ENCODE results near the gene RNU7-1. TPM values are rescaled to one million over a fixed set of nuclear protein-coding genes. Genes with fewer than 3 reads are reported as not detected.

Gene RNU7-1
- total RNA-seq, 1 experiment from 2014 or later = not detected

DNA sequence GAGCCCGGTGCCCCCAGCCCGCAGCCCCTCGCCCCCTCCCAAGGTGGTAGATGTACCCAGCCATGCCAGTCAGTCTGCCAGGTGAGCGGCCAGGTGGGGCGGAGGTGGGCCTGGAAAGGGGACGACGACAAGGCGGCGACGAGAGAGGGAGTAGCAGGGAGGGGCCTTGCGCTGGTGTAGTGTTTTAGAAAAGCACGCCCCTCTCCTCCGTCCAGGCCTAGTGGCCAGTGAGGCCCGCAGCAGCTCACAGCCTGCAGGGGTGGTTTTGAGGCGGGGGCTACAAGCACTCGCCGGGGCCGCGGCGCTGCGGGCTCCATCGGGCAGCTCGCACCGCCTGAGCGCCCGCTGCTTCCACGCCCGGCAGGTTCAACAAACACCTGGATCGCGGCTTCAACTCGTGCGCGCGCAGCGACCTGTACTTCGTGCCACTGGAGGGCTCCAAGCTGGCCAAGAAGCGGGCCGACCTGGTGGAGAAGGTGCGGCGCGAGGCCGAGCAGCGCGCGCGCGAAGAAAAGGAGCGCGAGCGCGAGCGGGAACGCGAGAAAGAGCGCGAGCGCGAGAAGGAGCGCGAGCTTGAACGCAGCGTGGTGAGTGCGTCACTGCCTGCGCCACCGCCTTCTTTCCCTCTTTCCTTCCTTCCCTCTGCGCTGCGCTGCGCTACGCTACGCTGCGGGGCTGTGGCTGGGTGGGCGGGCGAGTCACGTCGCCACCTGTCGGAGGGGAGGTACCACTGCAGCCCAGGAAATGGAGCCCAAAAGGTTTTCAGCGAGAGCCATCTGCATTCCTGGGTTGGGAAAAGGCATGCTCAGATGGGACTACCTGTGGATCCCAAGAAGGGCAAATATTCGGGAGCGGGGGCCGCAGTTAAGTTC is 5.9 kb upstream of the RNU7-1 start (continued):
- TF ChIP-seq, protein P1, sequence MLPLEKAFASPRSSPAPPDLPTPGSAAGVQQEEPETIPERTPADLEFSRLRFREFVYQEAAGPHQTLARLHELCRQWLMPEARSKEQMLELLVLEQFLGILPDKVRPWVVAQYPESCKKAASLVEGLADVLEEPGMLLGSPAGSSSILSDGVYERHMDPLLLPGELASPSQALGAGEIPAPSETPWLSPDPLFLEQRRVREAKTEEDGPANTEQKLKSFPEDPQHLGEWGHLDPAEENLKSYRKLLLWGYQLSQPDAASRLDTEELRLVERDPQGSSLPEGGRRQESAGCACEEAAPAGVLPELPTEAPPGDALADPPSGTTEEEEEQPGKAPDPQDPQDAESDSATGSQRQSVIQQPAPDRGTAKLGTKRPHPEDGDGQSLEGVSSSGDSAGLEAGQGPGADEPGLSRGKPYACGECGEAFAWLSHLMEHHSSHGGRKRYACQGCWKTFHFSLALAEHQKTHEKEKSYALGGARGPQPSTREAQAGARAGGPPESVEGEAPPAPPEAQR (CRISPR knock-in tag; IDR thresholded peaks at IDR 0.05) = no peak
- TF ChIP-seq IRF2 (CRISPR knock-in tag; IDR thresholded peaks at IDR 0.05; ENCODE audit: borderline replicate concordance, low read depth) = peak; percentile 62; the same call in 1 of the 2 replicates
- TF ChIP-seq ZNF317 (CRISPR knock-in tag; IDR thresholded peaks at IDR 0.05; ENCODE audit: borderline replicate concordance, low read depth) = peak; percentile 61; the same call in 1 of the 2 replicates
- no peak for TF ChIP-seq SMAD4 (CRISPR knock-in tag; IDR thresholded peaks at IDR 0.05)
- TF ChIP-seq FOXJ3 (CRISPR knock-in tag; IDR thresholded peaks at IDR 0.05; ENCODE audit: borderline replicate concordance) = no peak; the same call in 1 of the 2 replicates
- TF ChIP-seq, protein P2, sequence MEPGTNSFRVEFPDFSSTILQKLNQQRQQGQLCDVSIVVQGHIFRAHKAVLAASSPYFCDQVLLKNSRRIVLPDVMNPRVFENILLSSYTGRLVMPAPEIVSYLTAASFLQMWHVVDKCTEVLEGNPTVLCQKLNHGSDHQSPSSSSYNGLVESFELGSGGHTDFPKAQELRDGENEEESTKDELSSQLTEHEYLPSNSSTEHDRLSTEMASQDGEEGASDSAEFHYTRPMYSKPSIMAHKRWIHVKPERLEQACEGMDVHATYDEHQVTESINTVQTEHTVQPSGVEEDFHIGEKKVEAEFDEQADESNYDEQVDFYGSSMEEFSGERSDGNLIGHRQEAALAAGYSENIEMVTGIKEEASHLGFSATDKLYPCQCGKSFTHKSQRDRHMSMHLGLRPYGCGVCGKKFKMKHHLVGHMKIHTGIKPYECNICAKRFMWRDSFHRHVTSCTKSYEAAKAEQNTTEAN (CRISPR knock-in tag; IDR thresholded peaks at IDR 0.05) = 0 out of 2 replicates have a peak, but pooled peaks have one; percentile 35
- TF ChIP-seq GABPB1 (CRISPR knock-in tag; IDR thresholded peaks at IDR 0.05) = peak; percentile 68
- peak; percentile 93 for TF ChIP-seq SP1 (CRISPR knock-in tag; conservative IDR thresholded peaks at IDR 0.05)
- no peak for TF ChIP-seq ZNF263 (CRISPR knock-in tag; IDR thresholded peaks at IDR 0.05; ENCODE audit: low read depth)
- TF ChIP-seq JAZF1 (CRISPR knock-in tag; IDR thresholded peaks at IDR 0.05) = no peak

DNA sequence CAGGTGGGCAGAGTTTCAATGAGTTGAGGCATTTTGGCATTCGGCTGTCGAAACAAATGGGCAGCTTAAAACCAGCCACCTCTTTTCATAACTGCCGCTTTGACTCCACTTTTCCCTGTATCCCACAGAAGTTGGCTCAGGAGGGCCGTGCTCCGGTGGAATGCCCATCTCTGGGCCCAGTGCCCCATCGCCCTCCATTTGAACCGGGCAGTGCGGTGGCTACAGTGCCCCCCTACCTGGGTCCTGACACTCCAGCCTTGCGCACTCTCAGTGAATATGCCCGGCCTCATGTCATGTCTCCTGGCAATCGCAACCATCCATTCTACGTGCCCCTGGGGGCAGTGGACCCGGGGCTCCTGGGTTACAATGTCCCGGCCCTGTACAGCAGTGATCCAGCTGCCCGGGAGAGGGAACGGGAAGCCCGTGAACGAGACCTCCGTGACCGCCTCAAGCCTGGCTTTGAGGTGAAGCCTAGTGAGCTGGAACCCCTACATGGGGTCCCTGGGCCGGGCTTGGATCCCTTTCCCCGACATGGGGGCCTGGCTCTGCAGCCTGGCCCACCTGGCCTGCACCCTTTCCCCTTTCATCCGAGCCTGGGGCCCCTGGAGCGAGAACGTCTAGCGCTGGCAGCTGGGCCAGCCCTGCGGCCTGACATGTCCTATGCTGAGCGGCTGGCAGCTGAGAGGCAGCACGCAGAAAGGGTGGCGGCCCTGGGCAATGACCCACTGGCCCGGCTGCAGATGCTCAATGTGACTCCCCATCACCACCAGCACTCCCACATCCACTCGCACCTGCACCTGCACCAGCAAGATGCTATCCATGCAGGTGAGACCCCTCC is 5.0 kb upstream of the RNU7-1 start:
- no peaks in the 10 kb centered on the region for H3K27me3 Mint-ChIP-seq (ENCODE audit: low read depth)
- ATAC-seq (no peak), DNase-seq (ENCODE audit: low spot score) (no peak)
- H3K9me3 Mint-ChIP-seq = no peaks in the 10 kb centered on the region
- H3K4me1 Mint-ChIP-seq = peaks cover 34% of the 10 kb centered on the region
- peak overlapping the region; percentile 69 for H3K4me3 Mint-ChIP-seq
- TF ChIP-seq ZNF138 (CRISPR knock-in tag; conservative IDR thresholded peaks at IDR 0.05) (no peak), ZNF232 (CRISPR knock-in tag; IDR thresholded peaks at IDR 0.05) (no peak), CREM (CRISPR knock-in tag; IDR thresholded peaks at IDR 0.05) (no peak), ZNF263 (CRISPR knock-in tag; IDR thresholded peaks at IDR 0.05; ENCODE audit: low read depth) (no peak), HMGA2 (CRISPR knock-in tag; IDR thresholded peaks at IDR 0.05) (no peak)
- TF ChIP-seq, protein P3, sequence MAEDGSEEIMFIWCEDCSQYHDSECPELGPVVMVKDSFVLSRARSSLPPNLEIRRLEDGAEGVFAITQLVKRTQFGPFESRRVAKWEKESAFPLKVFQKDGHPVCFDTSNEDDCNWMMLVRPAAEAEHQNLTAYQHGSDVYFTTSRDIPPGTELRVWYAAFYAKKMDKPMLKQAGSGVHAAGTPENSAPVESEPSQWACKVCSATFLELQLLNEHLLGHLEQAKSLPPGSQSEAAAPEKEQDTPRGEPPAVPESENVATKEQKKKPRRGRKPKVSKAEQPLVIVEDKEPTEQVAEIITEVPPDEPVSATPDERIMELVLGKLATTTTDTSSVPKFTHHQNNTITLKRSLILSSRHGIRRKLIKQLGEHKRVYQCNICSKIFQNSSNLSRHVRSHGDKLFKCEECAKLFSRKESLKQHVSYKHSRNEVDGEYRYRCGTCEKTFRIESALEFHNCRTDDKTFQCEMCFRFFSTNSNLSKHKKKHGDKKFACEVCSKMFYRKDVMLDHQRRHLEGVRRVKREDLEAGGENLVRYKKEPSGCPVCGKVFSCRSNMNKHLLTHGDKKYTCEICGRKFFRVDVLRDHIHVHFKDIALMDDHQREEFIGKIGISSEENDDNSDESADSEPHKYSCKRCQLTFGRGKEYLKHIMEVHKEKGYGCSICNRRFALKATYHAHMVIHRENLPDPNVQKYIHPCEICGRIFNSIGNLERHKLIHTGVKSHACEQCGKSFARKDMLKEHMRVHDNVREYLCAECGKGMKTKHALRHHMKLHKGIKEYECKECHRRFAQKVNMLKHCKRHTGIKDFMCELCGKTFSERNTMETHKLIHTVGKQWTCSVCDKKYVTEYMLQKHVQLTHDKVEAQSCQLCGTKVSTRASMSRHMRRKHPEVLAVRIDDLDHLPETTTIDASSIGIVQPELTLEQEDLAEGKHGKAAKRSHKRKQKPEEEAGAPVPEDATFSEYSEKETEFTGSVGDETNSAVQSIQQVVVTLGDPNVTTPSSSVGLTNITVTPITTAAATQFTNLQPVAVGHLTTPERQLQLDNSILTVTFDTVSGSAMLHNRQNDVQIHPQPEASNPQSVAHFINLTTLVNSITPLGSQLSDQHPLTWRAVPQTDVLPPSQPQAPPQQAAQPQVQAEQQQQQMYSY (CRISPR knock-in tag; IDR thresholded peaks at IDR 0.05) = no peak
- TF ChIP-seq, protein P4, sequence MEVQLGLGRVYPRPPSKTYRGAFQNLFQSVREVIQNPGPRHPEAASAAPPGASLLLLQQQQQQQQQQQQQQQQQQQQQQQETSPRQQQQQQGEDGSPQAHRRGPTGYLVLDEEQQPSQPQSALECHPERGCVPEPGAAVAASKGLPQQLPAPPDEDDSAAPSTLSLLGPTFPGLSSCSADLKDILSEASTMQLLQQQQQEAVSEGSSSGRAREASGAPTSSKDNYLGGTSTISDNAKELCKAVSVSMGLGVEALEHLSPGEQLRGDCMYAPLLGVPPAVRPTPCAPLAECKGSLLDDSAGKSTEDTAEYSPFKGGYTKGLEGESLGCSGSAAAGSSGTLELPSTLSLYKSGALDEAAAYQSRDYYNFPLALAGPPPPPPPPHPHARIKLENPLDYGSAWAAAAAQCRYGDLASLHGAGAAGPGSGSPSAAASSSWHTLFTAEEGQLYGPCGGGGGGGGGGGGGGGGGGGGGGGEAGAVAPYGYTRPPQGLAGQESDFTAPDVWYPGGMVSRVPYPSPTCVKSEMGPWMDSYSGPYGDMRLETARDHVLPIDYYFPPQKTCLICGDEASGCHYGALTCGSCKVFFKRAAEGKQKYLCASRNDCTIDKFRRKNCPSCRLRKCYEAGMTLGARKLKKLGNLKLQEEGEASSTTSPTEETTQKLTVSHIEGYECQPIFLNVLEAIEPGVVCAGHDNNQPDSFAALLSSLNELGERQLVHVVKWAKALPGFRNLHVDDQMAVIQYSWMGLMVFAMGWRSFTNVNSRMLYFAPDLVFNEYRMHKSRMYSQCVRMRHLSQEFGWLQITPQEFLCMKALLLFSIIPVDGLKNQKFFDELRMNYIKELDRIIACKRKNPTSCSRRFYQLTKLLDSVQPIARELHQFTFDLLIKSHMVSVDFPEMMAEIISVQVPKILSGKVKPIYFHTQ (CRISPR knock-in tag; IDR thresholded peaks at IDR 0.05) = 0 out of 2 replicates have a peak, but pooled peaks have one; percentile 56
- TF ChIP-seq, protein P5, sequence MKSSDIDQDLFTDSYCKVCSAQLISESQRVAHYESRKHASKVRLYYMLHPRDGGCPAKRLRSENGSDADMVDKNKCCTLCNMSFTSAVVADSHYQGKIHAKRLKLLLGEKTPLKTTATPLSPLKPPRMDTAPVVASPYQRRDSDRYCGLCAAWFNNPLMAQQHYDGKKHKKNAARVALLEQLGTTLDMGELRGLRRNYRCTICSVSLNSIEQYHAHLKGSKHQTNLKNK (CRISPR knock-in tag; IDR thresholded peaks at IDR 0.05) = 0 out of 2 replicates have a peak, but pooled peaks have one; percentile 44
- peaks cover 36% of the 10 kb centered on the region for H3K36me3 Mint-ChIP-seq
- ChIA-PET CTCF (interaction anchor here (0.9 to 6.9 kb wide), 15 partner anchors 7 to 175 kb away, joined by 3 to 93 read pairs (median 9); partner anchors contain the start of genes ATN1, CDCA3, ENO2 and LPCAT3), POLR2A (interaction anchor here (1.0 to 4.3 kb wide), 12 partner anchors 8 to 173 kb away, joined by 3 to 44 read pairs (median 6); partner anchors contain the start of genes CDCA3, LPCAT3, SPSB2 and USP5)
- peak overlapping the region; percentile 97 for H3K27ac Mint-ChIP-seq

Data from WTC11 (cell line).